Spleen (tissue), 7 donors: ENCODE measurements around the gene C10orf90.

Experiments used
- POLR2AphosphoS5 ChIP-seq, 3 donors: sonication (generic); formaldehyde crosslinking; IDR thresholded peaks; one replicate each; pipeline ENCODE4 v1.5.1; 2017; ENCODE audit warnings: antibody characterized with exemption in 3 of 3
- TF ChIP-seq, protein P1 (sequence below), 11 experiments: fragments of 200-600 bp in 7 of 11; fragments of 450-650 bp in 4 of 11; sonication (generic) in 4 of 11; IDR thresholded peaks in 8 of 11; conservative IDR thresholded peaks in 3 of 11; 1 replicate in 7 of 11; 2 replicates in 4 of 11; pipeline versions ENCODE4 v1.4.0 to v1.8.0; 2016 to 2021; ENCODE audit warnings: antibody characterized with exemption in 11 of 11, inconsistent platforms in 4 of 11, mild to moderate bottlenecking in 1 of 11
- donor health status: DM: no; HTN: no; CAD: no; lungs with moderate emphysema.
- donor health status: DM: no; HTN: no; CAD: no.
- donor health status: DM: no; HTN: no; CAD: no.

DNA sequence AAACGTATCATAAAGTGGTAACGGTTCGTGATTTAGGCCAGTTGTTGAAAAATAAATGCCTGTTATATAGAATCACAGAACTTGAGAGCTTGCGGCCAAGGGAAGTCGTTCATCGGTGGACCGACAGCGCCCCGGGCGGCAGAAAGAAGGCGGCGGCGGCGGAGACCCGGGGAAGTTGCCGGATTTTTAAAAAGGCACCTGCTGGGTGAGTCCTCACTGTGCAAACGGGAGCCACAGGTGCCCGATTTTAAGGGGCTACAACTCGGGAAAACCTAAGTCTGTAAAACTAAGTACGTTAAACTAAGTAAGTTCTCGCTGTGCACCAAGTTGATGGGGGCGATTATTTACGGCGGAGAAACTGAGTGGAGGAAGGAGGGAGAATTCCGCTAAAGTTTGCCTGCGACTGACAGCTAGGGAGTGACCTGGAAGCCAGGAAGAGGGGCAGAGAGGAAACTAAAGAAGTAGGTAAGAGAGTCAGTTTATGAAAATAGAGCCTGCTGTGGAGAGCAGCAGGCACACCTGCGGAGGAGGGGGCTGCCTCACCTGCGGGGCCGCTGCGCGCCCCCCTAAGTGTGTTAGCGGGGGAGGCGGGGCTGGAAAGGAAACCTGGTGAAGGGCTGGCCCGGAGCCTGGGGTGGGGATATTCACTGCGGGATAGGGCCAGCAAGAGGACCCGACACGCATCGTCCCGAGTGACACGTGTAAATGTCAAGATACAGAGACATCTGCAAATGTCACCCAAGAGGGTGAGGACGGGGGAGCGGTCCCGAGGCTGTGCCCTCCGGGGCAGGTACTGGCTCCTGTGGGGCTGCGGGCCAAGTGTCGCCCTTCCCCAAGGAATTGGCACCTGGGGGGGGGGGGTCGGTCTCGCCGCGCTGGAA is 283.2 kb downstream of the C10orf90 start:
- no peak for TF ChIP-seq POLR2AphosphoS5 (IDR thresholded peaks at IDR 0.05)
- TF ChIP-seq, protein P1, sequence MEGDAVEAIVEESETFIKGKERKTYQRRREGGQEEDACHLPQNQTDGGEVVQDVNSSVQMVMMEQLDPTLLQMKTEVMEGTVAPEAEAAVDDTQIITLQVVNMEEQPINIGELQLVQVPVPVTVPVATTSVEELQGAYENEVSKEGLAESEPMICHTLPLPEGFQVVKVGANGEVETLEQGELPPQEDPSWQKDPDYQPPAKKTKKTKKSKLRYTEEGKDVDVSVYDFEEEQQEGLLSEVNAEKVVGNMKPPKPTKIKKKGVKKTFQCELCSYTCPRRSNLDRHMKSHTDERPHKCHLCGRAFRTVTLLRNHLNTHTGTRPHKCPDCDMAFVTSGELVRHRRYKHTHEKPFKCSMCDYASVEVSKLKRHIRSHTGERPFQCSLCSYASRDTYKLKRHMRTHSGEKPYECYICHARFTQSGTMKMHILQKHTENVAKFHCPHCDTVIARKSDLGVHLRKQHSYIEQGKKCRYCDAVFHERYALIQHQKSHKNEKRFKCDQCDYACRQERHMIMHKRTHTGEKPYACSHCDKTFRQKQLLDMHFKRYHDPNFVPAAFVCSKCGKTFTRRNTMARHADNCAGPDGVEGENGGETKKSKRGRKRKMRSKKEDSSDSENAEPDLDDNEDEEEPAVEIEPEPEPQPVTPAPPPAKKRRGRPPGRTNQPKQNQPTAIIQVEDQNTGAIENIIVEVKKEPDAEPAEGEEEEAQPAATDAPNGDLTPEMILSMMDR (IDR thresholded peaks at IDR 0.05 in 8 of 11, conservative IDR thresholded peaks at IDR 0.05 in 3 of 11), result peak in 9 of 11 experiments; percentile 42 to 75 (median 51)
